Aorta (tissue), 5 donors: ENCODE results near the gene ERICH4. TPM values are rescaled to one million over a fixed set of nuclear protein-coding genes. Genes with fewer than 3 reads are reported as not detected.

Experiments used
- ATAC-seq: fragments of 200-7000 bp; cut with Tn5 transposase; one replicate; pipeline ENCODE4 v1.9.1; 2022; ENCODE audit warnings: moderate library complexity; ENCODE audit not compliant: low FRiP score
- DNase-seq, 2 donors: peaks; one replicate each; pipeline ENCODE4 v3.0.0-alpha.2; 2020
- H3K27ac ChIP-seq, 2 donors: one replicate each; pipeline ENCODE4 v1.5.1; 2013; ENCODE audit warnings: low read length in 2 of 2, mild to moderate bottlenecking in 2 of 2, moderate library complexity in 2 of 2, control low read depth in 1 of 2, inconsistent platforms in 1 of 2, low read depth in 1 of 2
- H3K27me3 ChIP-seq, 2 donors: one replicate each; pipeline ENCODE4 v1.6.1; 2013; ENCODE audit warnings: control low read depth in 1 of 2, low read length in 1 of 2, mild to moderate bottlenecking in 1 of 2, moderate library complexity in 1 of 2; ENCODE audit not compliant: insufficient read depth in 2 of 2, control insufficient read depth in 1 of 2
- H3K36me3 ChIP-seq, 2 donors: one replicate each; pipeline ENCODE4 v1.6.1; 2013; ENCODE audit warnings: control low read depth in 1 of 2, low read length in 1 of 2, mild to moderate bottlenecking in 1 of 2; ENCODE audit not compliant: insufficient read depth in 2 of 2, control insufficient read depth in 1 of 2
- H3K4me1 ChIP-seq, 2 donors: one replicate each; pipeline ENCODE4 v1.6.1; 2013; ENCODE audit warnings: low read length in 2 of 2, control low read depth in 1 of 2, mild to moderate bottlenecking in 1 of 2, moderate library complexity in 1 of 2; ENCODE audit not compliant: insufficient read depth in 2 of 2, control insufficient read depth in 1 of 2
- H3K4me3 ChIP-seq, 2 donors: one replicate each; pipeline ENCODE4 v1.5.1; 2013; ENCODE audit warnings: low read length in 2 of 2, control low read depth in 1 of 2, mild to moderate bottlenecking in 1 of 2
- H3K9me3 ChIP-seq: one replicate; pipeline ENCODE4 v1.6.1; 2013; ENCODE audit warnings: mild to moderate bottlenecking, low read length; ENCODE audit not compliant: control insufficient read depth
- WGBS, 2 donors: extraction: QIAGEN DNeasy Blood & Tissue Kit; methylation state at CpG; one replicate each; pipeline ENCODE4 v1.1.7; 2013; 5-methylcytosine and 5-hydroxymethylcytosine counted together
- intact Hi-C, 2 donors: fragments of 100-400 bp; cut with DNase I; formaldehyde crosslinking; loops; one replicate each; pipeline versions ENCODE4 v1.14.2 to v1.15.0; 2022
- polyA plus RNA-seq, 2 donors: library from polyadenylated mRNA; stranded (reverse); fragments of 200-250 nt; gene quantifications; one replicate each; pipeline ENCODE4 v1.2.3, GENCODE V29; 2013
- total RNA-seq, 2 donors: library from RNA; stranded (reverse); fragmentation: NEBNext Ultra II Directional; extraction: Animal tissue kit (Norgen Biotek cat#: 25700); gene quantifications; one replicate each; pipeline ENCODE4 v1.2.1, GENCODE V29; 2021
- donor health status: healthy with polysubstance abuse.
- donor health status: Bipolar disorder and iron deficiency.
- donor health status: DM: no; HTN: no; CAD: no.
- donor health status: DM: no; HTN: no; CAD: no.
- donor health status: DM: yes; HTN: yes; CAD: no.

Gene ERICH4
- total and polyA plus RNA-seq, 4 donors = 13.4 TPM; not detected in 3

GRCh38 chr19:41420101-41420880 is 22.7 kb upstream of the ERICH4 start:
- H3K36me3 ChIP-seq = peaks cover 0 to 10% of the 10 kb centered on the region in 2 donors
- intact Hi-C loops = no loop called here
- H3K9me3 ChIP-seq = no peaks in the 10 kb centered on the region
- no peaks in the 10 kb centered on the region for H3K4me1 ChIP-seq
- ATAC-seq (no peak), DNase-seq (no peak)
- H3K27ac ChIP-seq = no peak overlapping the region
- 79 to 83% methylated on average over 8 of the region's 8 CpGs for WGBS, 2 donors
- H3K27me3 ChIP-seq = no peaks in the 10 kb centered on the region
- H3K4me3 ChIP-seq = no peak overlapping the region

- H3K4me3 ChIP-seq = no peak overlapping the region
- H3K4me1 ChIP-seq = no peaks in the 10 kb centered on the region
- no peaks in the 10 kb centered on the region for H3K27me3 ChIP-seq
- intact Hi-C loops = no loop called here
- WGBS, 2 donors = 85 to 86% methylated on average over 6 of the region's 6 CpGs
- DNase-seq (no peak), ATAC-seq (no peak)
- H3K36me3 ChIP-seq = peaks cover 0 to 8% of the 10 kb centered on the region in 2 donors
- H3K27ac ChIP-seq = no peak overlapping the region
- no peaks in the 10 kb centered on the region for H3K9me3 ChIP-seq
Observed at GRCh38 chr19:41421314-41421713, 21.6 kb upstream of the ERICH4 start.

GRCh38 chr19:41421973-41422372 is 21.0 kb upstream of the ERICH4 start:
- H3K36me3 ChIP-seq = peaks cover 0 to 8% of the 10 kb centered on the region in 2 donors
- no peaks in the 10 kb centered on the region for H3K27me3 ChIP-seq
- DNase-seq = no peak
- H3K4me1 ChIP-seq = no peaks in the 10 kb centered on the region
- 93 to 94% methylated on average over 20 of the region's 20 CpGs for WGBS, 2 donors
- no peak overlapping the region for H3K4me3 ChIP-seq
- no peaks in the 10 kb centered on the region for H3K9me3 ChIP-seq
- H3K27ac ChIP-seq = no peak overlapping the region
- intact Hi-C loops = no loop called here
- ATAC-seq = no peak

GRCh38 chr19:41422456-41422855 is 20.5 kb upstream of the ERICH4 start:
- peaks cover 0 to 8% of the 10 kb centered on the region in 2 donors for H3K36me3 ChIP-seq
- no peaks in the 10 kb centered on the region for H3K4me1 ChIP-seq
- DNase-seq = no peak
- H3K4me3 ChIP-seq = no peak overlapping the region
- ATAC-seq = no peak
- H3K27ac ChIP-seq = no peak overlapping the region
- H3K9me3 ChIP-seq = no peaks in the 10 kb centered on the region
- 88 to 91% methylated on average over 18 of the region's 18 CpGs for WGBS, 2 donors
- no peaks in the 10 kb centered on the region for H3K27me3 ChIP-seq
- intact Hi-C loops = no loop called here

- no peaks in the 10 kb centered on the region for H3K9me3 ChIP-seq
- peaks cover 0 to 8% of the 10 kb centered on the region in 2 donors for H3K36me3 ChIP-seq
- H3K4me1 ChIP-seq = no peaks in the 10 kb centered on the region
- DNase-seq (no peak), ATAC-seq (no peak)
- WGBS, 2 donors = 91 to 96% methylated on average over 12 of the region's 12 CpGs
- intact Hi-C loops = no loop called here
- no peaks in the 10 kb centered on the region for H3K27me3 ChIP-seq
- H3K27ac ChIP-seq = no peak overlapping the region
- H3K4me3 ChIP-seq = no peak overlapping the region
Observed at GRCh38 chr19:41422955-41423354, 20.0 kb upstream of the ERICH4 start.

- 85 to 89% methylated on average over 20 to 21 of the region's 21 CpGs for WGBS, 2 donors
- ATAC-seq = no peak
- no peak overlapping the region for H3K27ac ChIP-seq
- H3K9me3 ChIP-seq = no peaks in the 10 kb centered on the region
- intact Hi-C loops = loop anchor here in 1 of 2 donors (5.0 kb wide), 1 partner anchor 72 kb away; the partner anchor contains the start of gene TGFB1
- no peak for DNase-seq
- H3K4me3 ChIP-seq = no peak overlapping the region
- H3K36me3 ChIP-seq = peaks cover 0 to 4% of the 10 kb centered on the region in 2 donors
- no peaks in the 10 kb centered on the region for H3K27me3 ChIP-seq
- H3K4me1 ChIP-seq = no peaks in the 10 kb centered on the region
Observed at GRCh38 chr19:41424335-41425173, 18.4 kb upstream of the ERICH4 start.

- ATAC-seq (no peak), DNase-seq (no peak)
- H3K4me3 ChIP-seq = no peak overlapping the region
- H3K9me3 ChIP-seq = no peaks in the 10 kb centered on the region
- H3K4me1 ChIP-seq = no peaks in the 10 kb centered on the region
- H3K27me3 ChIP-seq = no peaks in the 10 kb centered on the region
- H3K36me3 ChIP-seq = peaks cover 0 to 2% of the 10 kb centered on the region in 2 donors
- no peak overlapping the region for H3K27ac ChIP-seq
- 89 to 90% methylated on average over 28 of the region's 28 CpGs for WGBS, 2 donors
- intact Hi-C loops = loop anchor here in 1 of 2 donors (5.0 kb wide), 1 partner anchor 73 kb away; the partner anchor contains the start of gene TGFB1
Observed at GRCh38 chr19:41425174-41426115, 17.5 kb upstream of the ERICH4 start.
